ENCODE results near the gene XAGE2.

- TF ChIP-seq CTCF (conservative IDR thresholded peaks at IDR 0.05 in 1 of 2, IDR thresholded peaks at IDR 0.05 in 1 of 2; ENCODE audit: low read depth in 1 of 2, low read length in 2 of 2), result no peak
- no peak for TF ChIP-seq EZH2 (IDR thresholded peaks at IDR 0.05; ENCODE audit: low read length, missing control alignments)
Observed at GRCh38 chrX:52416816-52417215, 48.0 kb downstream of the XAGE2 start.
